PC-3 (cell line): ENCODE measurements around the gene PCCA. TPM values are rescaled to one million over a fixed set of nuclear protein-coding genes. Genes with fewer than 3 reads are reported as not detected.

Source experiments
- ATAC-seq: fragments of 200-7000 bp; cut with Tn5 transposase; 2 replicates; pipeline ENCODE4 v1.9.1; 2020; ENCODE audit warnings: mild to moderate bottlenecking, moderate library complexity
- BruUV-seq: library from RNA; stranded (reverse); fragments of 400-500 nt; replicated peaks from 2 replicates; lab custom pipeline; 2021; lab: Mats Ljungman, UMichigan
- CTCF ChIA-PET: fragments of 300-600 bp; sonication (Branson Sonifier 250); formaldehyde crosslinking; loops from one replicate; lab custom pipeline; 2022; ENCODE audit warnings: antibody characterized with exemption; lab: Charles Lee
- POLR2A ChIA-PET: fragments of 300-600 bp; sonication (Branson Sonifier 250); formaldehyde crosslinking; loops from one replicate; lab custom pipeline; 2022; ENCODE audit warnings: antibody characterized with exemption; ENCODE audit not compliant: unreplicated experiment; lab: Charles Lee
- DNase-seq: peaks from one replicate; pipeline ENCODE4 v3.0.0-alpha.2; 2015
- H2AFZ ChIP-seq: fragments of 300-600 bp; sonication (generic); 2 replicates; pipeline ENCODE4 v1.6.0; 2016; ENCODE audit warnings: antibody characterized with exemption, low read length
- H3F3A ChIP-seq: fragments of 300-600 bp; sonication (generic); one replicate; pipeline ENCODE4 v1.6.0; 2017; ENCODE audit warnings: antibody characterized with exemption, low read length, control low read depth, mild to moderate bottlenecking; ENCODE audit not compliant: unreplicated experiment
- H3K27ac ChIP-seq: fragments of 300-600 bp; sonication (generic); 2 replicates; pipeline ENCODE4 v1.5.1; 2016; ENCODE audit warnings: mild to moderate bottlenecking, low read length
- H3K27me3 ChIP-seq: fragments of 300-600 bp; sonication (generic); 2 replicates; pipeline ENCODE4 v1.6.1; 2016; ENCODE audit warnings: low read length, mixed read lengths
- H3K36me3 ChIP-seq: fragments of 300-600 bp; sonication (generic); 2 replicates; pipeline ENCODE4 v1.6.1; 2016; ENCODE audit warnings: low read depth, mixed run types, low read length, mixed read lengths
- H3K4me1 ChIP-seq: fragments of 300-600 bp; sonication (generic); 2 replicates; pipeline ENCODE4 v1.5.1; 2016; ENCODE audit warnings: low read length; ENCODE audit not compliant: insufficient read depth
- H3K4me2 ChIP-seq: fragments of 300-600 bp; sonication (generic); 2 replicates; pipeline ENCODE4 v1.6.0; 2016; ENCODE audit warnings: low read length
- H3K4me3 ChIP-seq: fragments of 300-600 bp; sonication (generic); 2 replicates; pipeline ENCODE4 v1.5.1; 2016; ENCODE audit warnings: mild to moderate bottlenecking, low read length, mixed read lengths
- H3K79me2 ChIP-seq: fragments of 300-600 bp; sonication (generic); 2 replicates; pipeline ENCODE4 v1.6.1; 2017; ENCODE audit warnings: low read length, mixed read lengths
- H3K9ac ChIP-seq: fragments of 300-600 bp; sonication (generic); 2 replicates; pipeline ENCODE4 v1.6.0; 2016; ENCODE audit warnings: mild to moderate bottlenecking, low read length
- H3K9me2 ChIP-seq: fragments of 300-600 bp; sonication (generic); replicated peaks from 2 replicates; pipeline ENCODE4 v1.6.1; 2016; ENCODE audit warnings: mixed run types, low read length, mixed read lengths
- H3K9me3 ChIP-seq: fragments of 300-600 bp; sonication (generic); 2 replicates; pipeline ENCODE4 v1.6.1; 2016; ENCODE audit warnings: low read length, mixed read lengths
- H4K20me1 ChIP-seq: fragments of 300-600 bp; sonication (generic); 2 replicates; pipeline ENCODE4 v1.6.1; 2016; ENCODE audit warnings: low read length, mixed read lengths
- EZH2 ChIP-seq: fragments of 300-600 bp; sonication (generic); IDR thresholded peaks from one replicate; pipeline ENCODE4 v1.6.1; 2017; ENCODE audit warnings: antibody characterized with exemption, mild to moderate bottlenecking, low read length; ENCODE audit not compliant: unreplicated experiment
- EZH2phosphoT487 ChIP-seq: fragments of 300-600 bp; sonication (generic); IDR thresholded peaks from 2 replicates; pipeline ENCODE4 v1.6.1; 2018; ENCODE audit warnings: mild to moderate bottlenecking, antibody characterized with exemption, low read length, borderline replicate concordance
- intact Hi-C: fragments of 100-400 bp; cut with micrococcal nuclease; formaldehyde crosslinking; loops from 2 replicates; pipeline ENCODE4 v1.9.0; 2023
- total RNA-seq: library from RNA; depleted of rRNA; stranded (reverse); fragments of >200 nt; gene quantifications from 2 replicates; pipeline ENCODE4 v1.2.3, GENCODE V29; 2014
- TF ChIP-seq, protein P1 (sequence below): fragments of 300-600 bp; sonication (generic); conservative IDR thresholded peaks from 2 replicates; pipeline ENCODE4 v1.5.1; 2017; ENCODE audit warnings: antibody characterized with exemption, low read depth, mild to moderate bottlenecking, low read length

PCCA gene
- total RNA-seq, 1 experiment from 2014 or later, result 10.5 TPM

DNA sequence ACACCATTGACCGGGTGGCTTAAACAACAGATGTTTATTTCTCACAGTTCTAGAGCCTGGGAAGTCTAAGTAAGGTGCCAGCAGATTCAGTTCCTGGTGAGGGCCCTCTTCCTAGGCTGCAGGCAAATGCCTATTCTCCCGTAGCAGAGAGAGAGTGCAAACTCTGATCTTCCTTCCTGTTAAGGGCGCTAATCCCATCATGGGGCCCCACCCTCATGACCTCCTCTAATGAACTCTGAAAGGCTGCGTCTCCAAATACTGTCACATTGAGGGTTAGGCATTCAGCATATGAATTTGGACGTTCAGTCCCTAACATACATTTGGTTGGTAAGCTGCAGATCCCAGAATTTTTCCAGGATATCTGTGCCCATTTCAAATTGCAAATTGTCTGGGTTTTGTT is 370.9 kb downstream of the PCCA start:
- no TSS peak for BruUV-seq
- ATAC-seq, result no peak
- Histone ChIP-seq H3K4me2 (no peak overlapping the region), H3K4me3 (no peak overlapping the region), H3K79me2 (no peaks in the 10 kb centered on the region), H3F3A (no peaks in the 10 kb centered on the region), H3K9ac (no peak overlapping the region), H3K27ac (no peak overlapping the region), H3K36me3 (no peaks in the 10 kb centered on the region), H4K20me1 (no peaks in the 10 kb centered on the region), H3K4me1 (peaks cover 7% of the 10 kb centered on the region), H2AFZ (no peak overlapping the region), H3K9me3 (no peaks in the 10 kb centered on the region), H3K27me3 (no peaks in the 10 kb centered on the region), H3K9me2 (no peaks in the 10 kb centered on the region)
- POLR2A ChIA-PET, result no interaction called here
- TF ChIP-seq EZH2, result no peak
- TF ChIP-seq, protein P1, sequence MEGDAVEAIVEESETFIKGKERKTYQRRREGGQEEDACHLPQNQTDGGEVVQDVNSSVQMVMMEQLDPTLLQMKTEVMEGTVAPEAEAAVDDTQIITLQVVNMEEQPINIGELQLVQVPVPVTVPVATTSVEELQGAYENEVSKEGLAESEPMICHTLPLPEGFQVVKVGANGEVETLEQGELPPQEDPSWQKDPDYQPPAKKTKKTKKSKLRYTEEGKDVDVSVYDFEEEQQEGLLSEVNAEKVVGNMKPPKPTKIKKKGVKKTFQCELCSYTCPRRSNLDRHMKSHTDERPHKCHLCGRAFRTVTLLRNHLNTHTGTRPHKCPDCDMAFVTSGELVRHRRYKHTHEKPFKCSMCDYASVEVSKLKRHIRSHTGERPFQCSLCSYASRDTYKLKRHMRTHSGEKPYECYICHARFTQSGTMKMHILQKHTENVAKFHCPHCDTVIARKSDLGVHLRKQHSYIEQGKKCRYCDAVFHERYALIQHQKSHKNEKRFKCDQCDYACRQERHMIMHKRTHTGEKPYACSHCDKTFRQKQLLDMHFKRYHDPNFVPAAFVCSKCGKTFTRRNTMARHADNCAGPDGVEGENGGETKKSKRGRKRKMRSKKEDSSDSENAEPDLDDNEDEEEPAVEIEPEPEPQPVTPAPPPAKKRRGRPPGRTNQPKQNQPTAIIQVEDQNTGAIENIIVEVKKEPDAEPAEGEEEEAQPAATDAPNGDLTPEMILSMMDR, result no peak
- CTCF ChIA-PET, result no interaction called here
- intact Hi-C loops, result loop anchor here (10.0 kb wide), 1 partner anchor 95 kb away; no protein-coding TSS in a partner anchor
- no peak for DNase-seq

GRCh38 chr13:100460266-100460665 is 371.4 kb downstream of the PCCA start:
- Histone ChIP-seq H3K9me2 (no peaks in the 10 kb centered on the region), H3K27me3 (no peaks in the 10 kb centered on the region), H4K20me1 (no peaks in the 10 kb centered on the region), H3K4me3 (no peak overlapping the region), H3K4me1 (peaks cover 3% of the 10 kb centered on the region), H3K36me3 (no peaks in the 10 kb centered on the region), H3K9ac (no peak overlapping the region), H3K79me2 (no peaks in the 10 kb centered on the region), H2AFZ (no peak overlapping the region), H3K27ac (no peak overlapping the region), H3K4me2 (no peak overlapping the region), H3F3A (no peaks in the 10 kb centered on the region), H3K9me3 (no peaks in the 10 kb centered on the region)
- ChIA-PET CTCF (no interaction called here), POLR2A (no interaction called here)
- BruUV-seq, result no TSS peak
- DNase-seq (no peak), ATAC-seq (no peak)
- TF ChIP-seq EZH2 (no peak), EZH2phosphoT487 (no peak)
- TF ChIP-seq, protein P1, result no peak
- intact Hi-C loops, result no loop called here

- H3K36me3 ChIP-seq, result no peaks in the 10 kb centered on the region
- no peak for DNase-seq
- H3F3A ChIP-seq, result no peaks in the 10 kb centered on the region
- H3K9me3 ChIP-seq, result no peaks in the 10 kb centered on the region
- no peaks in the 10 kb centered on the region for H4K20me1 ChIP-seq
- no TSS peak for BruUV-seq
- no peaks in the 10 kb centered on the region for H3K79me2 ChIP-seq
- H3K4me1 ChIP-seq, result no peaks in the 10 kb centered on the region
- intact Hi-C loops, result no loop called here
- no peak for ATAC-seq
- H3K27me3 ChIP-seq, result no peaks in the 10 kb centered on the region
- H2AFZ ChIP-seq, result no peak overlapping the region
- H3K9me2 ChIP-seq, result no peaks in the 10 kb centered on the region
- no peak overlapping the region for H3K4me3 ChIP-seq
- ChIA-PET CTCF (no interaction called here), POLR2A (no interaction called here)
- no peak overlapping the region for H3K9ac ChIP-seq
- TF ChIP-seq, protein P1, result no peak
- TF ChIP-seq EZH2, result no peak
- H3K27ac ChIP-seq, result no peak overlapping the region
- H3K4me2 ChIP-seq, result no peak overlapping the region
Measured at GRCh38 chr13:100460791-100461190, 371.9 kb downstream of the PCCA start.
